Nephron progenitor cell (in vitro differentiated cells): ENCODE results near the gene TMEM63B.

ENCODE experiments used
- DNase-seq: peaks from one replicate; pipeline ENCODE4 v3.0.0; 2021
- H3K27ac Mint-ChIP-seq: 2 replicates; pipeline ENCODE4 v1.8.0; 2021; ENCODE audit warnings: mild to moderate bottlenecking, moderate library complexity, mixed read lengths
- H3K27me3 Mint-ChIP-seq: 2 replicates; pipeline ENCODE4 v1.8.0; 2021; ENCODE audit warnings: mild to moderate bottlenecking, low read depth, mixed read lengths; ENCODE audit not compliant: poor library complexity
- H3K36me3 Mint-ChIP-seq: 2 replicates; pipeline ENCODE4 v1.8.0; 2021; ENCODE audit warnings: low read depth, mixed read lengths
- H3K4me1 Mint-ChIP-seq: 2 replicates; pipeline ENCODE4 v1.8.0; 2021; ENCODE audit warnings: mixed read lengths
- H3K4me3 Mint-ChIP-seq: 2 replicates; pipeline ENCODE4 v1.8.0; 2021; ENCODE audit warnings: mild to moderate bottlenecking, moderate library complexity, mixed read lengths
- H3K9me3 Mint-ChIP-seq: 2 replicates; pipeline ENCODE4 v1.8.0; 2021; ENCODE audit warnings: mild to moderate bottlenecking, moderate library complexity, mixed read lengths
- CTCF ChIP-seq: fragments of 200-600 bp; sonication (generic); IDR thresholded peaks from 2 replicates; pipeline ENCODE4 v1.5.0; 2021; ENCODE audit warnings: antibody characterized with exemption

TMEM63B gene

GRCh38 chr6:44176762-44177509 is 49.6 kb downstream of the TMEM63B start:
- TF ChIP-seq CTCF = no peak
- Mint-ChIP-seq H3K9me3 (no peaks in the 10 kb centered on the region), H3K4me3 (no peak overlapping the region), H3K27ac (no peak overlapping the region), H3K36me3 (no peaks in the 10 kb centered on the region), H3K4me1 (peaks cover 28% of the 10 kb centered on the region), H3K27me3 (peaks cover 11% of the 10 kb centered on the region)
- DNase-seq = no peak

DNA sequence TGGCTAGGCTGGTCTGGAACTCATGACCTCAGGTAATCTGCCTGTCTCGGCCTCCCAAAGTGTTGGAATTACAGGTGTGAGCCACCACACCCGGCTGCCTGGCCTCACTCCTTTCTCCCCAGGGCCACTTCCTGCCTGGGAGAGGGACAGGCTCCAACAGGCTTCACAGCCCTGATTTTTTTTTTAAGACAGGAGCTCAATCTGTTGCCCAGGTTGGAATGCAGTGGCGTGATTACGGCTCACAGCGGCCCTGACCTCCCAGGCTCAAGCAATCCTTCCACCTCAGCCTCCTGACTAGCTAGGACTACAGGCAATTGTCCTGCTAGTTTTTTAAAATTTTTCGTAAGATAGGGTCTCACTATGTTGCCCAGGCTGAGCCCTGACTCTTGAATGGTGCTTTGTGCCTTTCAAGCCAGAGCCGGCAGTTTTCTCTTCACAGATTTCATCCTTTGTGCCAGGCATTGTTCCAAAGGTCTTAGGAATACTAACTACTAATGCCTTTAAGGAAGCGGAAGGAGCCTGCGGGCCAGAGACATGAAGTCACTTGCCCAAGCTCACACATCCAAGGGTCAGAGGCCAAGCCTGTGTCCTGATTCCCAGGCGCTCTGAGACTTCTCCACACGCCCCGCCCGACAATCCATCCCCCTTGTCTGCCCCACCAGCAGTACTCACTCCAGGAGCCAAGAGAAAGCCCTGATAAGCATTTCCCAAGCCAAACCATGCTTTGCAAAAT is 50.5 kb downstream of the TMEM63B start:
- Mint-ChIP-seq H3K27me3 (peaks cover 9% of the 10 kb centered on the region), H3K4me1 (peaks cover 20% of the 10 kb centered on the region), H3K9me3 (no peaks in the 10 kb centered on the region), H3K27ac (no peak overlapping the region), H3K4me3 (no peak overlapping the region), H3K36me3 (no peaks in the 10 kb centered on the region)
- no peak for TF ChIP-seq CTCF
- no peak for DNase-seq

GRCh38 chr6:44178424-44179071 is 51.2 kb downstream of the TMEM63B start:
- H3K36me3 Mint-ChIP-seq = no peaks in the 10 kb centered on the region
- H3K27me3 Mint-ChIP-seq = peaks cover 9% of the 10 kb centered on the region
- H3K4me1 Mint-ChIP-seq = peaks cover 18% of the 10 kb centered on the region
- H3K9me3 Mint-ChIP-seq = no peaks in the 10 kb centered on the region
- H3K4me3 Mint-ChIP-seq = no peak overlapping the region
- no peak for DNase-seq
- TF ChIP-seq CTCF = no peak
- no peak overlapping the region for H3K27ac Mint-ChIP-seq

GRCh38 chr6:44179072-44179536 is 51.8 kb downstream of the TMEM63B start:
- Mint-ChIP-seq H3K9me3 (no peaks in the 10 kb centered on the region), H3K4me1 (peaks cover 18% of the 10 kb centered on the region), H3K27me3 (peaks cover 9% of the 10 kb centered on the region), H3K4me3 (no peak overlapping the region), H3K36me3 (no peaks in the 10 kb centered on the region), H3K27ac (no peak overlapping the region)
- no peak for DNase-seq
- TF ChIP-seq CTCF = no peak

DNA sequence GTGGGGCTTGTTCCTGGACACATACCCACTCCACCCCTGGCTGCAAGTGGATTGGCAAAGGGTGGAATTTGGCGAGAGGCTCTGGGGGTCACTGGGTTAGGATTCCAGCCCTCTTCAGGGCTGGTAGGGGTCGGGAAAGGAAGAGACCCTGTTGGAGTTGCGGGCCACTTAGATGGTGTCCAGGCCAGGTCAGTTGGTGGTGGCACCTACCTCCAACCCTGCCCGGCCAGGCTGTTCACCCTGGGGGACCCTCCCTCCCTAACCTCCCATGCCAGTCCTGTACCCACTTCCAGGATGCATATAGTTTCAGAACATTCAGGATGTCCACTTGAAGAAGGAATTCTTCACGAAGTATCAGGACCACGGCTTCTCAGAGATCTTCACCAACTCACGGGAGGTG is 52.3 kb downstream of the TMEM63B start:
- no peak for DNase-seq
- peaks cover 18% of the 10 kb centered on the region for H3K4me1 Mint-ChIP-seq
- H3K4me3 Mint-ChIP-seq = no peak overlapping the region
- no peak overlapping the region for H3K27ac Mint-ChIP-seq
- no peak for TF ChIP-seq CTCF
- no peaks in the 10 kb centered on the region for H3K9me3 Mint-ChIP-seq
- no peaks in the 10 kb centered on the region for H3K36me3 Mint-ChIP-seq
- H3K27me3 Mint-ChIP-seq = peaks cover 9% of the 10 kb centered on the region
